ENCODE results near the gene NODAL.

The NODAL gene

DNA sequence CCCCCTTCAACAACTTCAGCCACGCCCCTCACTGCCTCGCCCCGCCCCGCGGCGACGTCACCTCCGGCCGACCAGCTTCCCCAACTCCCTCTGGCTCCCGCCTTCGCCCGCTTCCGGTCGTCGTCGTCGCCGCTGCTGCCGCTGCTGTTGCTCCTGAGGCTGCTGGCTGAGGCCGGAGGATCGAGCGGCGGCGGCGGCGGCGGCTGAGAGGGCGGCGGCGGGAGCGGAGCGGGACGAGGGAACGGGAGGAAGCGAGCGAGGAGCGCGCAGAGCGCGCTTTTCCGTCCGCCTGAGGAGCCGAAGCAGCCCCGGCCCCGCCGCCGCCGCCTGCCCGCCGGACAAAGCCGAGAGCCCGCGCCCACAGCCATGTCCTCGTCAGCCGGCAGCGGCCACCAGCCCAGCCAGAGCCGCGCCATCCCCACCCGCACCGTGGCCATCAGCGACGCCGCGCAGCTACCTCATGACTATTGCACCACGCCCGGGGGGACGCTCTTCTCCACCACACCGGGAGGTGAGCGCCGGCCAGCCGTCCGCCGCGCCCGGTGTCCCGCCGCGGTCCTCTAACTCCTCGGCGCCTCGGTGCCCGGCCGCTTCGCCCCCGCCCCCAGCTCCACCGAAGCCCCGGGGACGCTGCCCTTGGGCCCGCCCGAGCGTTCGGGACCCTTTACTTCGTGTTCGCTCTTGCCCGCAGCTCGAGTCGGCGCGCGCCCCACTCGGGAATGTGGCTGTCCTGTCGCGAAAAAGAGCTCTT lies 37.3 kb downstream of the NODAL start, which contains the start of gene EIF4EBP2:
TSS of gene EIF4EBP2 (plus strand) at position 110 of the 751 bp plus-strand sequence. CDS start at position 367, 257 bp downstream.
- peak within 1 kb of the TSS; percentile 94 for H2AFZ ChIP-seq (ENCODE audit: low read length)
- H3K9me2 ChIP-seq (replicated peaks; ENCODE audit: insufficient read depth, low read length) = no peaks in the 10 kb centered on the region
- H3K9me3 ChIP-seq (replicated peaks; ENCODE audit: insufficient read depth, low read length) = no peaks in the 10 kb centered on the region
- peak; percentile 92 for DNase-seq
- peaks cover 3% of the 10 kb centered on the region for H3K4me1 ChIP-seq (ENCODE audit: low read length)
- H3K4me2 ChIP-seq (ENCODE audit: low read depth, low read length) = peak within 1 kb of the TSS; percentile 86
- peak within 1 kb of the TSS; percentile 72; the same call in 1 of the 2 replicates for H3K27ac ChIP-seq (ENCODE audit: low read length)
- no peaks in the 10 kb centered on the region for H3K27me3 ChIP-seq (replicated peaks; ENCODE audit: insufficient read depth, low read length)
- peak within 1 kb of the TSS; percentile 90 for H3K9ac ChIP-seq (ENCODE audit: low read length)
- no peak for TF ChIP-seq EZH2phosphoT487 (IDR thresholded peaks at IDR 0.05; ENCODE audit: low read length)
- TF ChIP-seq EZH2 (optimal IDR thresholded peaks at IDR 0.05; ENCODE audit: low read depth, low read length) = no peak
- TF ChIP-seq, protein P1, sequence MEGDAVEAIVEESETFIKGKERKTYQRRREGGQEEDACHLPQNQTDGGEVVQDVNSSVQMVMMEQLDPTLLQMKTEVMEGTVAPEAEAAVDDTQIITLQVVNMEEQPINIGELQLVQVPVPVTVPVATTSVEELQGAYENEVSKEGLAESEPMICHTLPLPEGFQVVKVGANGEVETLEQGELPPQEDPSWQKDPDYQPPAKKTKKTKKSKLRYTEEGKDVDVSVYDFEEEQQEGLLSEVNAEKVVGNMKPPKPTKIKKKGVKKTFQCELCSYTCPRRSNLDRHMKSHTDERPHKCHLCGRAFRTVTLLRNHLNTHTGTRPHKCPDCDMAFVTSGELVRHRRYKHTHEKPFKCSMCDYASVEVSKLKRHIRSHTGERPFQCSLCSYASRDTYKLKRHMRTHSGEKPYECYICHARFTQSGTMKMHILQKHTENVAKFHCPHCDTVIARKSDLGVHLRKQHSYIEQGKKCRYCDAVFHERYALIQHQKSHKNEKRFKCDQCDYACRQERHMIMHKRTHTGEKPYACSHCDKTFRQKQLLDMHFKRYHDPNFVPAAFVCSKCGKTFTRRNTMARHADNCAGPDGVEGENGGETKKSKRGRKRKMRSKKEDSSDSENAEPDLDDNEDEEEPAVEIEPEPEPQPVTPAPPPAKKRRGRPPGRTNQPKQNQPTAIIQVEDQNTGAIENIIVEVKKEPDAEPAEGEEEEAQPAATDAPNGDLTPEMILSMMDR (IDR thresholded peaks at IDR 0.05; ENCODE audit: low read length) = no peak
- H3K4me3 ChIP-seq (ENCODE audit: low read length) = peak within 1 kb of the TSS; percentile 90
- H3F3A ChIP-seq (ENCODE audit: insufficient read depth, low read length) = peaks cover 9% of the 10 kb centered on the region
- 0 out of 2 replicates have a peak, but pooled peaks cover 7% of the 10 kb centered on the region for H4K20me1 ChIP-seq (ENCODE audit: insufficient read depth, low read length)
- H3K36me3 ChIP-seq (replicated peaks; ENCODE audit: insufficient read depth, low read length) = no peaks in the 10 kb centered on the region
- H3K79me2 ChIP-seq (ENCODE audit: low read length) = peaks cover 41% of the 10 kb centered on the region

- Histone ChIP-seq H3K27ac (ENCODE audit: low read length) (no peak overlapping the region; the same call in 1 of the 2 replicates), H3K79me2 (ENCODE audit: low read length) (peaks cover 34% of the 10 kb centered on the region), H3F3A (ENCODE audit: insufficient read depth, low read length) (peaks cover 9% of the 10 kb centered on the region), H3K9me2 (replicated peaks; ENCODE audit: insufficient read depth, low read length) (no peaks in the 10 kb centered on the region), H2AFZ (ENCODE audit: low read length) (peak overlapping the region; percentile 94), H3K9ac (ENCODE audit: low read length) (peak overlapping the region; percentile 90; the same call in 1 of the 2 replicates), H3K9me3 (replicated peaks; ENCODE audit: insufficient read depth, low read length) (no peaks in the 10 kb centered on the region), H3K4me1 (ENCODE audit: low read length) (peaks cover 3% of the 10 kb centered on the region), H3K36me3 (replicated peaks; ENCODE audit: insufficient read depth, low read length) (no peaks in the 10 kb centered on the region), H3K27me3 (replicated peaks; ENCODE audit: insufficient read depth, low read length) (no peaks in the 10 kb centered on the region), H3K4me3 (ENCODE audit: low read length) (peak overlapping the region; percentile 90), H4K20me1 (ENCODE audit: insufficient read depth, low read length) (0 out of 2 replicates have a peak, but pooled peaks cover 3% of the 10 kb centered on the region), H3K4me2 (ENCODE audit: low read depth, low read length) (peak overlapping the region; percentile 86)
- TF ChIP-seq EZH2 (optimal IDR thresholded peaks at IDR 0.05; ENCODE audit: low read depth, low read length) (no peak), EZH2phosphoT487 (IDR thresholded peaks at IDR 0.05; ENCODE audit: low read length) (no peak)
- TF ChIP-seq, protein P1 (IDR thresholded peaks at IDR 0.05; ENCODE audit: low read length) = no peak
- DNase-seq = no peak
These were observed 37.9 kb downstream of the NODAL start for GRCh38 chr10:70403483-70404035.

DNA sequence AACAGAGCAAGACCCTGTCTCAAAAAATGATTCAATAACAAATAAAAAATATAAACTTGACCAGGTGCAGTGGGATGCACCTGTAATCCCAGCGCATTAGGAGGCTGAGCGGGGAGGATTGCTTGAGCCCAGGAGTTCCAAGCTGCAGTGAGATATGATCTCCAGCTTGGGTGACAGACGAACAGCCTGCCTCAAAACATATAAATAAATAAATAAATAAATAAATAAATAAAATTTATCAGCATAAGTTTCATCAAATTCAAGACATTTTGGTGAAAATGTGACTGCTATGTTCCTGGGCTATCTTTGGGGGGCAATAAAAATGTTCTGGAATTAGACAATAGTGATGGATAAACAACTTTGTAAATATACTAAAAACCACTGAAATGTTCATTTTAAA lies 42.3 kb downstream of the NODAL start:
- H3F3A ChIP-seq (ENCODE audit: insufficient read depth, low read length) = peaks cover 9% of the 10 kb centered on the region
- no peaks in the 10 kb centered on the region for H3K9me2 ChIP-seq (replicated peaks; ENCODE audit: insufficient read depth, low read length)
- no peaks in the 10 kb centered on the region for H3K9me3 ChIP-seq (replicated peaks; ENCODE audit: insufficient read depth, low read length)
- no peaks in the 10 kb centered on the region for H4K20me1 ChIP-seq (ENCODE audit: insufficient read depth, low read length)
- H3K36me3 ChIP-seq (replicated peaks; ENCODE audit: insufficient read depth, low read length) = no peaks in the 10 kb centered on the region
- peaks cover 2% of the 10 kb centered on the region for H3K79me2 ChIP-seq (ENCODE audit: low read length)
- H2AFZ ChIP-seq (ENCODE audit: low read length) = no peak overlapping the region
- no peak for DNase-seq
- peaks cover 3% of the 10 kb centered on the region for H3K4me1 ChIP-seq (ENCODE audit: low read length)
- TF ChIP-seq EZH2phosphoT487 (IDR thresholded peaks at IDR 0.05; ENCODE audit: low read length) (no peak), EZH2 (optimal IDR thresholded peaks at IDR 0.05; ENCODE audit: low read depth, low read length) (no peak)
- TF ChIP-seq, protein P1 (IDR thresholded peaks at IDR 0.05; ENCODE audit: low read length) = no peak
- H3K27ac ChIP-seq (ENCODE audit: low read length) = no peak overlapping the region
- no peak overlapping the region for H3K4me3 ChIP-seq (ENCODE audit: low read length)
- no peak overlapping the region for H3K9ac ChIP-seq (ENCODE audit: low read length)
- no peak overlapping the region for H3K4me2 ChIP-seq (ENCODE audit: low read depth, low read length)
- no peaks in the 10 kb centered on the region for H3K27me3 ChIP-seq (replicated peaks; ENCODE audit: insufficient read depth, low read length)

Measured in MM.1S (cell line).